HepG2 (cell line): Measurements from ENCODE around the gene TNP2. TPM values are rescaled to one million over a fixed set of nuclear protein-coding genes. Genes with fewer than 3 reads are reported as not detected.

ENCODE experiments used
- AGO1 ChIP-seq: fragments of 200-400 bp; formaldehyde crosslinking; IDR thresholded peaks from 2 replicates; pipeline ENCODE4 v1.6.1; 2017; ENCODE audit warnings: mild to moderate bottlenecking, low read depth, low read length, moderate library complexity; ENCODE audit not compliant: poor library complexity, severe bottlenecking
- EEA1 ChIP-seq: sonication (generic); formaldehyde crosslinking; IDR thresholded peaks from 2 replicates; pipeline ENCODE4 v1.5.1; 2020; ENCODE audit warnings: mild to moderate bottlenecking, missing genetic modification reagents, borderline replicate concordance
- PAXIP1 ChIP-seq: sonication (generic); formaldehyde crosslinking; conservative IDR thresholded peaks from 2 replicates; pipeline ENCODE4 v1.4.0; 2020; ENCODE audit warnings: mild to moderate bottlenecking, missing genetic modification reagents, moderate library complexity
- ZNF768 ChIP-seq: sonication (generic); formaldehyde crosslinking; IDR thresholded peaks from 2 replicates; pipeline ENCODE4 v1.4.0; 2020; ENCODE audit warnings: missing genetic modification reagents
- polyA plus RNA-seq, 8 experiments: library from polyadenylated mRNA; depleted of rRNA in 3 of 8; stranded (reverse) in 7 of 8; unstranded in 1 of 8; fragments of >200 nt; fragmentation: Illumina TruSeq in 4 of 8; extraction: Trizol in 4 of 8; gene quantifications; 2 replicates each; pipeline versions ENCODE4 v1.2.1 to v1.2.3, GENCODE V29; 2011 to 2016; ENCODE audit warnings: low read depth in 4 of 8, missing spikeins in 1 of 8, mixed read lengths in 1 of 8; ENCODE audit not compliant: insufficient read depth in 1 of 8
- total RNA-seq, 5 experiments: library from RNA; depleted of rRNA; stranded (reverse); fragments of >200 nt; fragmentation: Illumina TruSeq; extraction: Trizol; gene quantifications; 2 replicates each; pipeline ENCODE4 v1.2.3, GENCODE V29; 2016; ENCODE audit warnings: low read depth in 1 of 5
- TF ChIP-seq, protein P1 (sequence below): sonication (generic); formaldehyde crosslinking; IDR thresholded peaks from 2 replicates; pipeline ENCODE4 v1.8.0; 2022; ENCODE audit warnings: mild to moderate bottlenecking, missing genetic modification reagents, borderline replicate concordance

The TNP2 gene
- total and polyA plus RNA-seq, 2 of the 13 experiments (the other 11 are each of a cell fraction or from before 2014, with no cell fraction given): not detected

GRCh38 chr16:11225677-11226549 is 43.2 kb downstream of the TNP2 start (continued):
- TF ChIP-seq PAXIP1 (CRISPR knock-in tag) (no peak), ZNF768 (CRISPR knock-in tag) (peak; percentile 48), EEA1 (CRISPR knock-in tag) (no peak), AGO1 (peak; percentile 5)
- TF ChIP-seq, protein P1, sequence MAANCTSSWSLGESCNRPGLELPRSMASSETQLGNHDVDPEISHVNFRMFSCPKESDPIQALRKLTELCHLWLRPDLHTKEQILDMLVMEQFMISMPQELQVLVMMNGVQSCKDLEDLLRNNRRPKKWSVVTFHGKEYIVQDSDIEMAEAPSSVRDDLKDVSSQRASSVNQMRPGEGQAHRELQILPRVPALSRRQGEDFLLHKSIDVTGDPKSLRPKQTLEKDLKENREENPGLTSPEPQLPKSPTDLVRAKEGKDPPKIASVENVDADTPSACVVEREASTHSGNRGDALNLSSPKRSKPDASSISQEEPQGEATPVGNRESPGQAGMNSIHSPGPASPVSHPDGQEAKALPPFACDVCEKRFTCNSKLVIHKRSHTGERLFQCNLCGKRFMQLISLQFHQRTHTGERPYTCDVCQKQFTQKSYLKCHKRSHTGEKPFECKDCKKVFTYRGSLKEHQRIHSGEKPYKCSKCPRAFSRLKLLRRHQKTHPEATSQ (CRISPR knock-in tag): no peak
